ENCODE results near the gene HDGFL2. TPM values are rescaled to one million over a fixed set of nuclear protein-coding genes. Genes with fewer than 3 reads are reported as not detected.
A peak's percentile ranks its signal among the peaks of the same experiment; 100 is the strongest.

The HDGFL2 gene
- polyA plus RNA-seq, 6 donors from 2014 or later: 0.91 to 22.7 (median 11.5) TPM

- H3K36me3 Mint-ChIP-seq: peaks cover 0 to 4% of the 10 kb centered on the region in 2 donors
- H3K9me3 Mint-ChIP-seq: no peaks in the 10 kb centered on the region
Observed at GRCh38 chr19:4492337-4493103, 20.4 kb downstream of the HDGFL2 start.

DNA sequence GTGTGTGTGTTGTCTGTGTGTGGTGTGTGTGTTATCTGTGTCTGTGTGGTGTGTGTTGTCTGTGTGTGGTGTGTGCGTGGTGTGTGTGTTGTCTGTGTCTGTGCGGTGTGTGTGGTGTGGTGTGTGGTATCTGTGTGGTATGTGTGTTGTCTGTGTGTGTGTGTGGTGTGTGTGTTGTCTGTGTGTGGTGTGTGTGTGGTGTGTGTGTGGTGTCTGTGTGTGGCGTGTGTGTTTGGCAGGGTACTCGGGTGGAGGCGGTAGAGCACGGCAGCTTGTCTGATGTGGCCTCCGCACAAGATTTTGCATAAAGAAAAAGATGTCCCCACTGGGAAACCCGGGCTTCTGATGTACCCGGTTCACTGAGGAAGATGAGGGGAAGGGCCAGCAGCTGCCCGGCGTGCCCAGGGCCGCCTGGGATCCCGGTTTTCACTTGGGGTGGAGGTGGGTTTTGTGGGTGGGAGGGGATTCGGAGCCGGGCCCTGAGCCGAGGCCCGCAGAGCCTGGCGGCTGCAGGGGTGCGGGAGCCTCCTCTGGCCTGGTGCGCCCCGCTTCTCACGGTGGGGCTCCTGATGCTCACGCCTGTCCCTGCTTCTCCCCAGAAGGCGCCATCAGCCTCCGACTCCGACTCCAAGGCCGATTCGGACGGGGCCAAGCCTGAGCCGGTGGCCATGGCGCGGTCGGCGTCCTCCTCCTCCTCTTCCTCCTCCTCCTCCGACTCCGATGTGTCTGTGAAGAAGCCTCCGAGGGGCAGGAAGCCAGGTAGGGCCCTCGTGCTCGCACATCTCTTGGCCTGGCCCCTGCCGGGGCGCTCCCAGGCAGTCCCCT, 21.2 kb downstream of the HDGFL2 start:
- peaks cover 0 to 4% of the 10 kb centered on the region in 2 donors for H3K36me3 Mint-ChIP-seq
- H3K27ac Mint-ChIP-seq: no peak overlapping the region
- ATAC-seq (ENCODE audit: low read depth in 2 of 2) (no peak), DNase-seq (no peak)
- no peaks in the 10 kb centered on the region for H3K27me3 Mint-ChIP-seq
- peaks cover 0 to 2% (median 0%) of the 10 kb centered on the region in 3 donors for H3K4me1 Mint-ChIP-seq
- H3K9me3 Mint-ChIP-seq: no peaks in the 10 kb centered on the region
- H3K4me3 Mint-ChIP-seq: no peak overlapping the region

More at GRCh38 chr19:4492337-4493103, 20.4 kb downstream of the HDGFL2 start:
- Mint-ChIP-seq H3K27ac (no peak overlapping the region), H3K27me3 (no peaks in the 10 kb centered on the region), H3K4me1 (peaks cover 0 to 4% (median 2%) of the 10 kb centered on the region in 3 donors), H3K4me3 (no peak overlapping the region)
- ATAC-seq (ENCODE audit: low read depth in 2 of 2): no peak
- DNase-seq: no peak

DNA sequence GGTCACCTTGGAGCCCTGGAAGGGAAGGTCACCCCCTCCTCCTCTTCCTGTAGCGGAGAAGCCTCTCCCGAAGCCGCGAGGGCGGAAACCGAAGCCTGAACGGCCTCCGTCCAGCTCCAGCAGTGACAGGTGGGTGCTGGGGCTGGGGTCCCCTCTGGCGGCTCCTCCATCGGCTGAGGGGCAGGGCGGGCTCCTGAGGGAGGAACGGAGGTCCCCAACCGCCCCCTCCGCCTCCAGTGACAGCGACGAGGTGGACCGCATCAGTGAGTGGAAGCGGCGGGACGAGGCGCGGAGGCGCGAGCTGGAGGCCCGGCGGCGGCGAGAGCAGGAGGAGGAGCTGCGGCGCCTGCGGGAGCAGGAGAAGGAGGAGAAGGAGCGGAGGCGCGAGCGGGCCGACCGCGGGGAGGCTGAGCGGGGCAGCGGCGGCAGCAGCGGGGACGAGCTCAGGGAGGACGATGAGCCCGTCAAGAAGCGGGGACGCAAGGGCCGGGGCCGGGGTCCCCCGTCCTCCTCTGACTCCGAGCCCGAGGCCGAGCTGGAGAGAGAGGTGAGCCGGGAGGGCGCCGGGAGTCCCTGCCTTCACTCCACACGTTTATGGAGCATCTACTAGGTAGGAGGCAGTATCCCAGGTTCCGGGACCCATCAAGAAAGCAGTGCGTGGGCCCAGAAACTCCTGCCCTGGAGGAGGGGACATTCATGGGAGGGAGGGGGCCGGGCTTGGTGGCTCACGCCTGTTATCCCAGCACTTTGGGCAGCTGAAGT, 22.0 kb downstream of the HDGFL2 start:
- H3K27me3 Mint-ChIP-seq: no peaks in the 10 kb centered on the region
- H3K27ac Mint-ChIP-seq: no peak overlapping the region
- H3K9me3 Mint-ChIP-seq: no peaks in the 10 kb centered on the region
- DNase-seq (no peak), ATAC-seq (ENCODE audit: low read depth in 2 of 2) (no peak)
- H3K4me1 Mint-ChIP-seq: no peaks in the 10 kb centered on the region
- H3K4me3 Mint-ChIP-seq: no peak overlapping the region
- H3K36me3 Mint-ChIP-seq: peaks cover 0 to 4% of the 10 kb centered on the region in 2 donors

- H3K36me3 Mint-ChIP-seq: peaks cover 0 to 4% of the 10 kb centered on the region in 2 donors
- H3K4me1 Mint-ChIP-seq: no peaks in the 10 kb centered on the region
- H3K27ac Mint-ChIP-seq: peak overlapping the region in 1 of 6 donors; percentile 52
- ATAC-seq (ENCODE audit: low read depth in 2 of 2) (no peak), DNase-seq (no peak)
- H3K9me3 Mint-ChIP-seq: no peaks in the 10 kb centered on the region
- H3K27me3 Mint-ChIP-seq: no peaks in the 10 kb centered on the region
- no peak overlapping the region for H3K4me3 Mint-ChIP-seq
Observed at GRCh38 chr19:4494691-4495064, 22.6 kb downstream of the HDGFL2 start.

DNA sequence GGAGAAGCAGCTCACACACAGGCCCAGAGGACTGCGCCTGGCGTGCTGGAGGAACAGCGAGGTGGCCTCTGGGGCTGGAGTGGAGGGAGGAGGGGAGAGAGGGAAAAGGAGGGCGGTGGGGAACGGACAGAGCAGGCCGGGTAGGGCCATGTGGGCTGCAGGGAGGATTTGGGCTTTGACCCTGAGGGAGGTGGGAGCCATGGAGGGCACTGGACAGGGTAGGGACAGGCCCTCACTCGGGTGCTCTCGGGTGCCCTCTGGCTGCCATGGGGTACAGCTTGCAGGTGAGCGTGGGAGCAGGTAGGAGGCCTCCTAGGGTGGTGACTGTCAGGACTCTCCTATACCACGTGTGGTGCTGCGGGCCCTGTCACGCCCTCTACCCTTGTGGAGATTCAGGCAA, 23.4 kb downstream of the HDGFL2 start:
- no peak overlapping the region for H3K27ac Mint-ChIP-seq
- no peak for ATAC-seq (ENCODE audit: low read depth in 2 of 2)
- H3K4me1 Mint-ChIP-seq: no peaks in the 10 kb centered on the region
- peak overlapping the region in 1 of 8 donors; percentile 29 for H3K4me3 Mint-ChIP-seq
- no peaks in the 10 kb centered on the region for H3K27me3 Mint-ChIP-seq
- H3K36me3 Mint-ChIP-seq: peaks cover 0 to 2% of the 10 kb centered on the region in 2 donors
- no peak for DNase-seq
- H3K9me3 Mint-ChIP-seq: no peaks in the 10 kb centered on the region

DNA sequence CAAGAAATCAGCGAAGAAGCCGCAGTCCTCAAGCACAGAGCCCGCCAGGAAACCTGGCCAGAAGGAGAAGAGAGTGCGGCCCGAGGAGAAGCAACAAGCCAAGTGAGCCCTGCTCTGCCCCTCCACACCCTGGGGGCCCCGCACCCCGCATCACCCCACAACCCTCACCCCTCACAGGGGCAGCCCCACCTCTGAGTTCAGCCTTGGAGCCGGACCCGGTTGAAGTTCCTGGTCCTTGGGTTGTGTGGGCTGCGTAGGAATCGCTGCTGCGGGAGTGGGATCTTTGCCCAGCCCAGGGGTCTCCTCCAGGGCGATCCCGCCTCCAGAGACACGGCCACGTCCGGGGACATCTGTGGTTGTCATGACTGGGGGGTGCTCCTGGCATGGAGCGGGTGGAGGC, 24.2 kb downstream of the HDGFL2 start:
- H3K27me3 Mint-ChIP-seq: no peaks in the 10 kb centered on the region
- no peak overlapping the region for H3K27ac Mint-ChIP-seq
- no peaks in the 10 kb centered on the region for H3K36me3 Mint-ChIP-seq
- ATAC-seq (ENCODE audit: low read depth in 2 of 2) (no peak), DNase-seq (no peak)
- no peak overlapping the region for H3K4me3 Mint-ChIP-seq
- H3K9me3 Mint-ChIP-seq: no peaks in the 10 kb centered on the region
- H3K4me1 Mint-ChIP-seq: no peaks in the 10 kb centered on the region

- H3K4me3 Mint-ChIP-seq: no peak overlapping the region
- no peak overlapping the region for H3K27ac Mint-ChIP-seq
- H3K4me1 Mint-ChIP-seq: no peaks in the 10 kb centered on the region
- ATAC-seq (ENCODE audit: low read depth in 2 of 2): no peak
- no peaks in the 10 kb centered on the region for H3K27me3 Mint-ChIP-seq
- DNase-seq: no peak
- no peaks in the 10 kb centered on the region for H3K36me3 Mint-ChIP-seq
- no peaks in the 10 kb centered on the region for H3K9me3 Mint-ChIP-seq
Observed at GRCh38 chr19:4497770-4498389, 25.8 kb downstream of the HDGFL2 start.

GRCh38 chr19:4498694-4499093, 26.6 kb downstream of the HDGFL2 start:
- Mint-ChIP-seq H3K27ac (no peak overlapping the region), H3K4me1 (no peaks in the 10 kb centered on the region), H3K27me3 (no peaks in the 10 kb centered on the region), H3K9me3 (no peaks in the 10 kb centered on the region), H3K4me3 (no peak overlapping the region), H3K36me3 (no peaks in the 10 kb centered on the region)
- DNase-seq (no peak), ATAC-seq (ENCODE audit: low read depth in 2 of 2) (no peak)

DNA sequence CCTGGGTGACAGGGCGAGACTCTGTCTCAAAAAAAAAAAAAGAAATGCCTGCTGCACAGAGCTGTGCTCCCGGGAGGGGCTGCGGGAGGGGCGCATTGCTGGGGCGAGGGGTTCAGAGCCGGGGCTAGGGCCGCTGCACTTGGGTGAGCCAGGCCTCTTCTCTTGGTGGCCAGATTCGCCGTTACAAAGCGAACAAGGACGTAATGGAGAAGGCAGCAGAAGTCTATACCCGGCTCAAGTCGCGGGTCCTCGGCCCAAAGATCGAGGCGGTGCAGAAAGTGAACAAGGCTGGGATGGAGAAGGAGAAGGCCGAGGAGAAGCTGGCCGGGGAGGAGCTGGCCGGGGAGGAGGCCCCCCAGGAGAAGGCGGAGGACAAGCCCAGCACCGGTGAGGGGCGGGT, 27.2 kb downstream of the HDGFL2 start:
- no peaks in the 10 kb centered on the region for H3K9me3 Mint-ChIP-seq
- peak overlapping the region in 1 of 6 donors; percentile 43 for H3K27ac Mint-ChIP-seq
- DNase-seq: no peak
- no peaks in the 10 kb centered on the region for H3K27me3 Mint-ChIP-seq
- no peak for ATAC-seq (ENCODE audit: low read depth in 2 of 2)
- no peaks in the 10 kb centered on the region for H3K4me1 Mint-ChIP-seq
- H3K4me3 Mint-ChIP-seq: peak overlapping the region in 2 of 8 donors; percentile 29 to 77
- H3K36me3 Mint-ChIP-seq: no peaks in the 10 kb centered on the region

- DNase-seq (no peak), ATAC-seq (ENCODE audit: low read depth in 2 of 2) (no peak)
- Mint-ChIP-seq H3K36me3 (peaks cover 0 to under 1% of the 10 kb centered on the region in 2 donors), H3K27me3 (no peaks in the 10 kb centered on the region), H3K27ac (no peak overlapping the region), H3K9me3 (no peaks in the 10 kb centered on the region), H3K4me3 (no peak overlapping the region), H3K4me1 (no peaks in the 10 kb centered on the region)
Observed at GRCh38 chr19:4499855-4500254, 27.8 kb downstream of the HDGFL2 start.

GRCh38 chr19:4500841-4501591, 28.9 kb downstream of the HDGFL2 start:
- H3K9me3 Mint-ChIP-seq: peaks cover 0 to 2% (median 0%) of the 10 kb centered on the region in 7 donors
- H3K36me3 Mint-ChIP-seq: peaks cover under 1 to 12% of the 10 kb centered on the region in 2 donors
- no peak for DNase-seq
- ATAC-seq (ENCODE audit: low read depth in 2 of 2): no peak
- H3K27ac Mint-ChIP-seq: no peak overlapping the region
- no peaks in the 10 kb centered on the region for H3K27me3 Mint-ChIP-seq
- no peak overlapping the region for H3K4me3 Mint-ChIP-seq
- H3K4me1 Mint-ChIP-seq: peaks cover 0 to 4% (median 0%) of the 10 kb centered on the region in 3 donors

GRCh38 chr19:4501691-4502090, 29.6 kb downstream of the HDGFL2 start:
- no peak for ATAC-seq (ENCODE audit: low read depth in 2 of 2)
- Mint-ChIP-seq H3K36me3 (peaks cover 4 to 18% of the 10 kb centered on the region in 2 donors), H3K27ac (no peak overlapping the region), H3K4me1 (peaks cover 0 to 8% (median 0%) of the 10 kb centered on the region in 3 donors), H3K4me3 (no peak overlapping the region), H3K27me3 (no peaks in the 10 kb centered on the region), H3K9me3 (peaks cover 0 to 5% (median 0%) of the 10 kb centered on the region in 7 donors)
- no peak for DNase-seq

All from naive B cell (primary cell).